Measurements from ENCODE around the gene IKBIP.
"Not testable (repeated sequence)": the region's sequence is repeated elsewhere in the genome, so short reads cannot be mapped to it uniquely, and the experiment has no call there.

Gene IKBIP

GRCh38 chr12:98653866-98654493 lies 9.4 kb upstream of the IKBIP start:
- TF ChIP-seq, protein P1, sequence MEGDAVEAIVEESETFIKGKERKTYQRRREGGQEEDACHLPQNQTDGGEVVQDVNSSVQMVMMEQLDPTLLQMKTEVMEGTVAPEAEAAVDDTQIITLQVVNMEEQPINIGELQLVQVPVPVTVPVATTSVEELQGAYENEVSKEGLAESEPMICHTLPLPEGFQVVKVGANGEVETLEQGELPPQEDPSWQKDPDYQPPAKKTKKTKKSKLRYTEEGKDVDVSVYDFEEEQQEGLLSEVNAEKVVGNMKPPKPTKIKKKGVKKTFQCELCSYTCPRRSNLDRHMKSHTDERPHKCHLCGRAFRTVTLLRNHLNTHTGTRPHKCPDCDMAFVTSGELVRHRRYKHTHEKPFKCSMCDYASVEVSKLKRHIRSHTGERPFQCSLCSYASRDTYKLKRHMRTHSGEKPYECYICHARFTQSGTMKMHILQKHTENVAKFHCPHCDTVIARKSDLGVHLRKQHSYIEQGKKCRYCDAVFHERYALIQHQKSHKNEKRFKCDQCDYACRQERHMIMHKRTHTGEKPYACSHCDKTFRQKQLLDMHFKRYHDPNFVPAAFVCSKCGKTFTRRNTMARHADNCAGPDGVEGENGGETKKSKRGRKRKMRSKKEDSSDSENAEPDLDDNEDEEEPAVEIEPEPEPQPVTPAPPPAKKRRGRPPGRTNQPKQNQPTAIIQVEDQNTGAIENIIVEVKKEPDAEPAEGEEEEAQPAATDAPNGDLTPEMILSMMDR (IDR thresholded peaks at IDR 0.05; ENCODE audit: low read depth, low read length, missing control alignments): peak; percentile 41
- no peak overlapping the region for H3K4me3 ChIP-seq (replicated peaks; ENCODE audit: low read depth, low read length)
- peak; percentile 38 for DNase-seq (ENCODE audit: extremely low read depth, low read depth)

GRCh38 chr12:98651328-98651727 lies 6.7 kb upstream of the IKBIP start:
- DNase-seq (ENCODE audit: extremely low read depth, low read depth): no peak
- TF ChIP-seq, protein P1 (IDR thresholded peaks at IDR 0.05; ENCODE audit: low read depth, low read length, missing control alignments): no peak

GRCh38 chr12:98646294-98647090 lies 1.9 kb upstream of the IKBIP start:
- H3K4me3 ChIP-seq (replicated peaks; ENCODE audit: low read depth, low read length): peak overlapping the region; percentile 94
- TF ChIP-seq, protein P1 (IDR thresholded peaks at IDR 0.05; ENCODE audit: low read depth, low read length, missing control alignments): no peak
- no peak for DNase-seq (ENCODE audit: extremely low read depth, low read depth)

More at GRCh38 chr12:98651328-98651727, 6.7 kb upstream of the IKBIP start:
- no peak overlapping the region for H3K4me3 ChIP-seq (replicated peaks; ENCODE audit: low read depth, low read length)

- TF ChIP-seq, protein P1 (IDR thresholded peaks at IDR 0.05; ENCODE audit: low read depth, low read length, missing control alignments): no peak
- peak overlapping the region; percentile 94 for H3K4me3 ChIP-seq (replicated peaks; ENCODE audit: low read depth, low read length)
- no peak for DNase-seq (ENCODE audit: extremely low read depth, low read depth)
Measured at GRCh38 chr12:98645572-98646067, 1.0 kb upstream of the IKBIP start.

- peak overlapping the region; percentile 94 for H3K4me3 ChIP-seq (replicated peaks; ENCODE audit: low read depth, low read length)
- DNase-seq (ENCODE audit: extremely low read depth, low read depth): no peak
- TF ChIP-seq, protein P1 (IDR thresholded peaks at IDR 0.05; ENCODE audit: low read depth, low read length, missing control alignments): no peak
Measured at GRCh38 chr12:98644433-98644711, 216 bp downstream of the IKBIP start.

DNA sequence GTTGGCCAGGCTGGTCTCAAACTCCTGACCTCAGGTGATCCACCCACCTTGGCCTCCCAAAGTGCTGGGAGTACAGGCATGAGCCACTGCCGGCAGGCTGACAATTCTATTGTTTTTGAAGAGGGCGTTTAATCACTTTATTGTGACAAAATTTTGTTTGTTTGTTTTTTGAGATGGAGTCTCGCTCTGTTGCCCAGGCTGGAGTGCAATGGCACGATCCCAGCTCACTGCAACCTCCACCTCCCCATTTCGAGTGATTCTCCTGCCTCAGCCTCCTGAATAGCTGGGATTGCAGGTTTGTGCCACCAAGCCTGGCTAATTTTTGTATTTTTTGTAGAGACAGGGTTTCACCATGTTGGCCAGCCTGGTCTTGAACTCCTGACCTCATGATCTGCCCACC lies 1.8 kb downstream of the IKBIP start:
- peak overlapping the region; percentile 94 for H3K4me3 ChIP-seq (replicated peaks; ENCODE audit: low read depth, low read length)
- DNase-seq (ENCODE audit: extremely low read depth, low read depth): not testable (repeated sequence)

DNA sequence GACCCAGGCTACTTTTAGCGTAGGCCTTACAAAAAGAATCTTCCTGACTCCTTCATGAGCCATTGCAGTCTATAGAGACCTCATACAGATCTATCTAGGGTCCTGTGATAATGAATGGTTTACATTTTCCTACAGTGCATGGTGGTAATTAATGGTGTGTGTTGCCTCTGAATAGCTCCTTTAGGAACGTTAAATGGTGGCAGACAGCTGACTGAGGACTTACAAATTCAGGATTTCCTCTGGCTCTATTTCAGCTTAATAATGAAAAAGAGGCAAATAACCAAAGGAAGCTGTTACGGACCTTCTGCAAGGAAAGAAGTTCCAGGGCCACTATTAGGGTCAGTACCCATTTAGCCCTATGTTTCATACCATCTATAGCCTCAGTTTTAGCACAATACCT lies 5.1 kb downstream of the IKBIP start:
- TF ChIP-seq, protein P1 (IDR thresholded peaks at IDR 0.05; ENCODE audit: low read depth, low read length, missing control alignments): no peak
- no peak for DNase-seq (ENCODE audit: extremely low read depth, low read depth)
- H3K4me3 ChIP-seq (replicated peaks; ENCODE audit: low read depth, low read length): no peak overlapping the region

Measured in HFF-Myc (cell line).